GM18868 (cell line): ENCODE results near the gene AKTIP.
A peak's percentile ranks its signal among the peaks of the same experiment; 100 is the strongest.
"Not testable (repeated sequence)": the region's sequence is repeated elsewhere in the genome, so short reads cannot be mapped to it uniquely, and the experiment has no call there.

Experiments
- ATAC-seq: cut with Tn5 transposase; IDR thresholded peaks from one replicate; pipeline ENCODE4 v1.9.1; 2021; ENCODE audit warnings: mild to moderate bottlenecking, moderate library complexity; ENCODE audit not compliant: unreplicated experiment

The AKTIP gene

DNA sequence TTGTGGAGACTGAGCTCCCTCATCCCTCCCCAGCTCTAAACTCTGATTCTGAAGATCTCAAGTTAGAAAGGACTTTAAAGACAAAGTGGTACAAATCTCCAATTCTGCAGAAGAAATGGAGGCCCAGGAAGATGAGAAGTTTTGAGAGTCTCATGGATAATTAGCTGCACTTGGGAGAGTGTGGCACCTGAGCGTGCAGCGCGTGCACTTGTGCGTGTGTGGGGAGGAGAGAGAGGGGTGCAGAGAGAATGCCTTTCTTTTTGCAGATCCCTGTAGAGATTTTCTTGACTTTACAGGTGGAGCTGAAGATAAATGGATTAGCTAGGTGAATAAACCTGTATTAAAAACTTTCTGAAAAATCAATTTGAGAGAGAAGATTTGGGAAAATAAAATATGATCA, 14.8 kb upstream of the AKTIP start:
- no peak for ATAC-seq

DNA sequence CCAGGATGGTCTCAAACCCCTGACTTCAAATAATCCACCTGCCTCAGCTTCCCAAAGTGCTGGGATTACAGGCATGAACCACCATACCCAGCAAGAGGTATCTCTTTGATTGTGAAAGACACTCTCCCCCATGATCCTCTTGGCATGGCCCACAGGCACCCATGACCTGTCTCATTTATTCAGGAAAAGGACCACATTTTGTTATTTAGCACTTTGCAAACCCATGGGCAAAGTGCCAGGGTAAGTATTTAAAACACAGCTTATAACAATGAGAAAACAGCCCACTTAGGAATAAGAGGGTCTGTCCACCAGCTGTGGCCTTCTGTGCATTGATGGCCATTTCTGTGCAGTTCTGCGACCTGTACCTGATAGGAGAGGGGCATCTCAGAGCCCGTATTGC, 12.8 kb upstream of the AKTIP start:
- no peak for ATAC-seq

DNA sequence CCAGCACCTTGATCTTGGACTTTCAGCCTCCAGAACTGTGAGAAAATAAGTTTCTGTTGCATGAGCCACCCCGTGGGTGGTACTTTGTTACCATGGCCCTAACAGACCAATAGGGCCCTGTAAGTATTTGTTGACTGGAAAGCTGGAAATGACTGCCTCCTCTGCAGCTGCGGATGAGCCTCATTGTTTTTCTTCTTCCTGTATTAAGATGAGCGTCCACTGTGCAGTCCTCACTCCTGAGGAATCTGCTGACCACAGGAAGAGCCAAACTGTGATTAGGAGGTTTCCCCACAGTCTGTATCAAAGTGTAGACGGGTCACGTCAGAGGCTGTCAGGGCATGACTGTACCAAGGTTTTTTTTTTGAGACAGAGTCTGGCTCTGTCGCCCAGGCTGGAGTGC, 12.2 kb upstream of the AKTIP start:
- no peak for ATAC-seq

DNA sequence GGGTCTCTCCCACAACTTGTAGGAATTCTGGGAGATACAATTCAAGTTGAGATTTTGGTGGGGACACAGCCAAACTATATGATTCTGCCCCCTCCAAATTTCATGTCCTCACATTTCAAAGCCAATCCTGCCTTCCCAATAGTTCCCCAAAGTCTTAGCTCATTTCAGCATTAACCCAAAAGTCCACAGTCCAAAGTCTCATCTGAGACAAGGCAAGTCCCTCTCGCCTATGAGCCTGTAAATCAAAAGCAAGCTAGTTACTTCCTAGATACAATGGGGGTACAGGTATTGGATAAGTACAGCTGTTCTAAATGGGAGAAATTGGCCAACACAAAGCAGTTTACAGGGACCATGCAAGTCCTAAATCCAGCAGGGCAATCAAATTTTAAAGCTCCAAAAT, 9.8 kb upstream of the AKTIP start:
- ATAC-seq = not testable (repeated sequence)

DNA sequence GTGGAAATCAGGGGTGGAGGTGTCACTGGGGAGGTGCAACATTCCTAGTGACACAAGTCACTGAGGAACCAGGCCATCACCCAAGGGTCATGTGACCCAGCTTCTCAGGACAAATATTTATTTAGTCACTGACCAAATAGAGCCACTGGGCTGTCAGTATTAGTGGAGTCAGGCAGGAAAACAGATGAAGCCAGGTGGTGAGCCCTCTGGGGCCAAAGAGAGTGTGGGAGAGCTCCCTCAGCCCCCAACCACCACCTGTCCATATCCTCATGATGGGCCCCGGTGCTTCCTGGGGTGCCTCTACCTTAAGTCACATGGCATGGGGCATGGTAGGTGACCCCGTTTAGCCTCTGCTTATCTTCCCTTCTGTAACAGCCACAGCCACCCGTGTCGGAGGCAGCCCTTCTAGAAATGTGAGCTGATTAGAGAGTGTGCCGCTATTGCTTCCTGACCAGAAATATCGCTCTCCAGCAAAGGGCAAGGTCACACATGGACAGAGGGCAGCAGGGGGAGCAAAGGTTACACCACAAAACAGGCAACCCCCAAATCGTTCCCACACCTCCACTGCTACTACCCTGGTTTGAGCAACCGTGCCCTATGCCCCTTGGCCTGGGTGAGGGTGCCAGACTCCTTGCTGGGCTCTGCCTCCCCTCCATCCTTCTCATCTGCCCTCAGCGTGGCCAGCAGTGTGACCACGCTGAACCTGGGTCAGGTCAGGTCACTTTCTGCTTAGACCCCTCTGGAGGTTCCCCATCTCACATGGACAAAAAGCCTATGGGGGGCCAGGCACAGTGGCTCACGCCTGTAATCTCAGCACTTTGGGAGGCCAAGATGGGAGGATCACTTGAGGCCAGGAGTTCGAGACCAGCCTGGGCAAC, 8.6 kb upstream of the AKTIP start:
- no peak for ATAC-seq

DNA sequence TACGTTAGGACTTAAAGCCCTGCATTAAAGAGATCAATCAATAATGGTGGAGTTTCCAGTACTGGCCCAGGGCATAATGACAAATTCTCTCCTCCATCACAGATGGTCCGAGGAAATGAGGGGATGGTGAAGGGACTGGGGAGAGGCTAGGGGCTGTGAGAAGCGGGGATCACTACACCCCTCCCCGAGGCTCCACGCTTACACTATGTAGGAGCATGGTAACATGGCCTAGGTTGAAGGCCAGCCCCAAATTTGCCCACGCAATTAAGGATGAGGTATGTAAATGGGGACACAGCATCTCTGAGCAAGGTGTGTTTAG, 8.0 kb upstream of the AKTIP start:
- no peak for ATAC-seq

DNA sequence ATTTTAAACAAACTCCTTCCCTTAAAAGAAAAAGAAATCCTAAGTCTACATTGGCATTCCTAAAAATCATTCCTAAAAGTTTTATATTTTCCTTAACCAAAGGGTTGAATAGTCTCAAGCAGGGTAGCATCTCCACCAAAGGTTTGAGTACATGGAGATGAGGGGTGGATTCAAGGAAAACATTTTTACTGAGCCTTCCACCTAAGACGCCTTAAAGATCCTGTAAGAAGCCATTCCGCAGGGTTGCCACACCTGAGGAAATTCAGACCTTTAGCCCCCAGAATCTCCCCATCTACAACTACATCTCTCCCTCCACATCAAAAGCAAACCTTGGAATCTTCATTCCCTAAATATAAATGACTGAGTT, 7.7 kb upstream of the AKTIP start:
- ATAC-seq = peak; percentile 6

DNA sequence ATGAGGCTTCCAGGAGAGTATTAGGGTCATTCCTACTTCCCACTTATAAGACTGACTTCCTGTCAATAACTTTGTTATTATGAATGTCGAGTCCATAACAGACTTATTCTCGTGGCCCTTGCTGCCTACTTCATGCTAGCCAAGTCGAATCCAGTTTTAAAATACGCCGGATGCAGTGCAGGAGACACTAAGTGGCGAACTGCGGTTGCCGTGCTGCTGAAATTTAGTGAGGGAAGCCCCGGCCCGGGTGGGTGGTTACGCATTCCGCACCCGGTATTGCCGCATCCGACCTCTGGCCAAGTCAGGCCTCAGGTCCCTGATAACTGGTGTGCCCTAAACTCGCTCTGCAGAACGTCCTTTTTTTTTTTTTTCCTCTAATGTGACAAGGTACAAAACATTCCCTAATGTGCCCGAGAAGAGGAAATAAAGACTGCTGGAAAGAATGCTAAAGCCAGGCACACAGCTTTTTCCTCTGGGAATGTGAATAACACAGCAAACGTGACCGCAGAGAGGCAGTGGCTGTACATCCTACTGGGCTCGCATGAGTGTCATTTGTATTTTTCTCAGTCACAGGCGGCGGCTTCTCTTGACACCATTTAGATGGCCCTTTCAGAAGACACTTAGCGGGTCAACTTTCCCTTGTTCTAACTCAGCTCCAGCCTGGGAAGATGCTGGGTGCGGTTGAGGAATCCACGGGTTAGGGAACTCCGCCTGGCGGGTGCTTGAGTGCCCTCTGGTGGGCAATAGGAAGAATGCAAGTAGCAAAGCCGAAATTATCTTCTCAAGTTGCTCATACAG, 7.1 kb upstream of the AKTIP start:
- peak; percentile 69 for ATAC-seq

DNA sequence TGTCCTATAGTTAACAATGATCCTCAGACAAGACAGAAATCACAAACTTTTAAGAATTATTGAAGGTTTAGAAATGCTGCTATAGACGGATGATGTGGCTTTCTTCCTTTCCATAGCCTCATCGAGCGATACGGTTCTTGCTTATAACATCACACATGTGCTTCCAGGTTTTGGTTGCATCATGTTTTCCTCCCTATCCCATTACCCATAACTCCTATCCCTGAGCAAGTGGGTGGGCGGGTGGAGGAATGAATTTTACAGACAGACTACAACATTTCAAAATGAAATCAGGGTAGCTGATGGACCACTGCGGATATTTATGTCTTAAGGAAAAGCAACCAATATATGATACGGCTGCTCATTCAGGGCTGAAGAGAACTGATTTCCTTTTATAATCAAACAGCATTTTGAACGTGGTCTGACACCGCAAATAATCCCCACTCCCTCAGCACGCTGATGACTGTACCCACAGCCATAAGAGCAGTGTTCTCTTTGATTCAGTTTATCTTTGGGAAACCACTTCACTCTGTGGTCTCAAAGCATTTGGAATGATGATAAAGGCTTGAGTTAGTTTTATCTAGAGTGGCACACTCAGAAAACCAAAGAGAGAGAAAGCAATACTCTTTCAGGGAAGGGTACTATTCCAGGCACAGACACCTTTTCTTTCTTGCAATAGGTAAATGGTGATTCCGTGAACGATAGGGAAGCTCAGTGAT, 4.6 kb upstream of the AKTIP start:
- ATAC-seq = no peak

DNA sequence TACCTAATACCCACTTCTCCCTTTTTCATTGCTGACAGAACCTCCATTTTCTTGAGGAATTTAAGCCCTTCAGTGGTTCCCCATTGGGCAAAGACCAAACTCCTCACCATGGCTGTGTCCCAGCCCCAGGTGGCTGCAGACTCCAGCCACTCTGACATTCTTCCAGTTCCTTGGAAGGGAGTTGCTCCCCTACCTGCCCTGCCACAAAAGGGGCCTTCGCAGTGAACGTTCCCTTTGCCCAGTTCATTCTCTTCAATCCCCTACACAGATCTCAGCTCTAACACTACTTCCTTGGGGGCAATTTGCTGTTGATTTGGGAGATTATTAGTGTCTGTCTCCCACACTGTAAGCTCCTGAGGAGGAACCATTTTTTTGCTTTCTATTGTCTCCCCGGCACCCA, 3.2 kb upstream of the AKTIP start:
- no peak for ATAC-seq

DNA sequence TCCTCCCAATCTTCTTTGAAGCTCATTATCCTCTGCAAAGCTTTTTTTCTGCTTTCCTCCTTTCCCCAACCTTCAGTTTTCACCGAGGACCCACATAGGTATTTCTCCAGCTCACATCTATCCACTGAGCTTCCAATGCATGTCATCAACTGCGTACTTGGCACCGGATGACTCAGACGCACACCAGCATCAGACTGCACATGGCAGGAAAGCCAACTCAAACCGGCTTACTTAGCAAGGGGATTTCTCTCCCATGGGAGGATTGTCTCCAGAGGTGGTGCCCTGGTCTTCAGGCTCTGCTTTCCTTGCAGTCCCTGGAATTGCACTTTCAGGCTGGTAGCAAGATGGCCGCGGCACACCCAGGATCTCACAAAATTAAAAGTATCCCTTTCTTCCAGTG, 1.7 kb upstream of the AKTIP start:
- ATAC-seq = no peak

DNA sequence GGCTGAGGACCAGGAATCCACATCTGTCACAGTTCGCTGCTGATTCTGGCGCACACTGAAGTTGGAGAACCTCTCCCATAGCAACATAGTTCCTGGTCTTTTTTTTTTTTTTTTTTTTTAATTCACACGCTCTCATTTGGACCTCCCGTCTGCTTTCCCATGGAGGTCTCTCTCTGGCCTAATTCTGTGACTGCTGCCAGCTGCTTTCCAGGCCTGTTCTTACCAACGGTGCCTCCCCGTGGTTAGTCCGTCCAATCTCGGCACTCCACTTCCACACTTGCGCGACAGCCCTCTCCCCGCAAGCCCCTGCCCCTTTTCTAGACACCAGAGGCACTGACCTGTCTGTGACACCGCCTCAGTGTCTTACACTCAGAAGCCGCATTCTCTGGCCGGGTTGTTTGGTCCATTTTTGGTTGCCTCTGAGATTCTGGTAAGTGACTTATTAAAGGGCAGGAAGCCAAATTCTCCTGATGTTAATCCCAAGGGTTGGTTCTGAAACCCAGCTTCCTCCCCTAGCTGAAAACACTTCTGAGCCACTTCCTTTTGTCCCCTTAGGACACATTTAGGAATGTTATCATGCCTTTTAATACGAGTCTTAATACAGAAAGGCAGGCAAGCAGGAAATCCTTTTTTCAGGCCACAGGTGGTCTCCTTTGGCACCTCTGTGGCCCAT, 1.1 kb upstream of the AKTIP start:
- ATAC-seq = no peak

DNA sequence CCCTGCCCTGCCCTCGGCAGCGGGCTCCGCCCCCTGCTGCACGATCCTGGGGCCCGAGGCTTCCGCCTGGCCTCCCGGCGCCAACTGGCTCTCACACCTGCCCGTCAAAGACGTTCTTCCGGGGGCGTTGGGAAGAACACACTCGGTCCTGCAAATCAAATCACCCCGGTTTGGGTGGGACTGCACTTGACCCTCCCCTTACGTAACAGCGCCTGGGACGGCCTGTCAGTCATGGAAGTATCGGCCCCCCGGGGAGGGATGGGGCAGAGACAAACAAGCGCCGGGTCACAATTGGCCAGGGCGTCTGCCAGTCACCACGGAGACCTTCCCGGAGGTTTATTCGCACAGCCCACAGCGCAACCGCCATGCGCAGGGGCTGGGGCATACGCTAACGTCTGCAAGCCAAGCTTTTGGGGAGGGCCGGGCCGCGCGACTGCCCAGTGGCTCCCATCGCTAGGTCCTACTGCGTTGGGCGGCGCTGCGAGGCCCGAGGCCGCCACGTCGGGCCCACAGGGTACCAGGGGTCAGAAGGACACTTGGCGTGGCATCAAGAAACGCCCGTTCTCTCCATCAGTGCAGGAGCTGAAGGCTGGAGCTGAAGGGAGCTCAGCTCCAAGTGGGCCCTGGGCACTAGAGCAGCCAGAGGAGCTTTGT, 388 bp upstream of the AKTIP start:
- ATAC-seq = peak; percentile 94

DNA sequence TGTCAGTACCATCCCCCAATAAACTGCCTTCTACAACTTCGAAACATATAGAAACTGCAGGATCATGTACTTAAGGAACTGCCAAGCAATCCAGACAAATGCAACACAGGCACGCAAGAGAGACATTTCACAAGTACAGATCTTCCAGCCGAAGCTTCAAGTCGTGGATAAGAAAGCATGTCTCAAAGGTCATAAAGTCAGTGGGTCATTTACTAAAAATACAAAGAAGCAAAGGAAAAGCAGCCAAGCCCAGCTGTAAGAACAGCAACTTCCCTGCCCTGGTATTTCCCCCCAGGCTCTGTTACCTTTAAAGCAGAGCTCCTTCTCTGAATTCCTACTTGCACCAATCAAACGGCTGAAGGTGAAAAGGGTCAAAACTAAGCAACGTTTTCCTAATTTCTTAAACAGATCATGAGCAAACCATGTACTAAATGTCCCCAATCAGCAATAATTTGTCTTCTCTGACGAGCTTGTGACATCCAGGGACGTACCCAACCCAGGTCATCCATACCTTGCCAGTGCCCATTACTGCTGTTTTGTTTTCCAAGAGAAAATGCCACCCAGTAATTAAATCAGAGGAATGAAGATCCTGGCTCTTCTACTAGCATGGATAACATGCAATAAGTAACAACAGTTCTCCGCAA, 1.7 kb downstream of the AKTIP start:
- ATAC-seq = no peak

DNA sequence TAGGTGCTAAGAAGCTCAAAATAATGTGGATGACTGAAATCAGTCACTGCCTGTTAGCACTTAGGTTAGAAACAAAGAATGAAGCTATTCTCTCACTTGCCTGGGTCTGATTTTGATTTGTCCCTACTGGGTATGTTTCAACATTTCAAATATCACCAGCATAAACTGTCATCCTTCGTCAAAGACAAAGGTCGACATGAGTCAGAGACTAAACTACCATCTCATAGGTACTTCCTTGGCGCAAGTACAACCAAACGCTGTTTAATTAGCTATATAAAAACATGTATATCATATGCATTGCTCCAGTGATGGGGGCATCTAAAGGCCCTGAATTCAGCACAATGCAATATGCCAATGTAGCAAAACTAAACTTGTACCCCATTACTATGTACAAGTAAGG, 4.0 kb downstream of the AKTIP start:
- no peak for ATAC-seq

DNA sequence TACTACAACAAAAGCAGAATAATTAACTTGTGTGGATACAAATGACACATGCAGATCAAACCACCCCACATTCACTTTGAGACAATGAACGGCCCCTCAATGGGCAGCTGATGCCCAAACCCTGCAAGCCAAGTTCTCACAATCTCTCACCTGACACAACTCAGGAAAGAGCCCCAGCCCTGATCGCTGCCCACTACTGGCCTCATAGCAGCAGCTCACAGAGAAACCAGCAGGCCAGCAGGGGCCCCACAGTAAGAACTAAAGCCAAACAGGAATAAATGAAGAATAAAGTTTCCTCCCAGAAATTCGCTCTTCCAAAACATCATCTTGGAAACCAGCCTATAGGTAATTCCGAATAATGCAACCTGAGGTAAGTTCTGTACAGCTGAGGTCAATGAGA, 7.7 kb downstream of the AKTIP start:
- no peak for ATAC-seq

DNA sequence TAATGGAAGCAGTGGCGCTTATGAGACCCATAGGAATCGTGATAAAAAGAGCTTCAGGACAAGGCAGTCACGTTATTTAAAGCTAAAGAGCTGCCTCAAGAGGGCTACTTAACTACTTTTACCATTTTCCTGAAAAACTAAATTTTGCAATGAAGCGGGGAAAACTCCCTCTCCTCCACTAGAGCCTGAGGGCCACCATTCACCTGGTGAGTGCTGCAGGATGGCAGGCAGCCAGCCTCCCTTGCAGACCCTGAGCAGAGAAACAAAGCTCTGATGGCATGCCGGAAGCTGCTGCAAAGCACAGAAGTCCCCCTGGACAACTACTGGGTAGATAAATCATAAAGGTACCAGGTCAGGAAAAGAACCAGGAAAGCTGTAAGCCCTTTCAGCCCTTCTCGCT, 8.4 kb downstream of the AKTIP start:
- no peak for ATAC-seq

DNA sequence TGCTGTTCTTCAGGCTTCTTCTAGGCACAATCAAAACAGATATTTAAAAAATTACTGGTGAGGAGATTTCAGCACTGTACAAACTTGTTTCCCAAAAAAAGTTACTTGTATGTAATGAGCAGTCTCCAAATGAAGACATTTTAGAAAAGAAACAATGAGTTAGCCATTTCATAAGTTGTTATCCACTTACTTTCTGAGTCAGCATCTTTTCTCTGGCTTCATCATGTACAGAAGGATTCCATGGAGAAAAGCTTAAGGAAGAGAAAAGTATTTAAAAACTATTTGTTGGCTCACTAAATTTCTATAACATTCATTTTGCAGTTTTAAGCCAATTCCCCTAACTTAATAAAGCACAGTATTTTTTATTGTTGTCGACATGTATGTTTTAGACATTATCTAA, 10.5 kb downstream of the AKTIP start:
- no peak for ATAC-seq

DNA sequence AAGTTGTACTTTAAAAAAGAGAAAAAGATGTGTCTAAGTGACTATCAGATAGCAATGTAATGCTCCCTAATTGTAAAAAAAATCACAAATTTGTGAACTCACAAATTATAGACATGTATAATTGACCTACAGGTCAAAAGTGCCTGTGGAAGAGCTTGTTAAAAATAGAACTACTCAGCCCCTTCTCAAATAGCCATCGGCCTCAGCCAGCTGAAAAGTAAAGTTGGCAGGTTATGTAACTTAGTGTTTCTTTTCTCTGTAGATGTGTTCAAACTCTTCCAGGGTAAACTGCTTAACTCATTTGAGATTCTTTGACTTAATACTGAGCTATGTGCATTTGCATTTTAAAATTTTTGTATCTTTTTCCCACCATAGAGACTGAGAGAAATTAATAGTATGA, 13.3 kb downstream of the AKTIP start:
- no peak for ATAC-seq

DNA sequence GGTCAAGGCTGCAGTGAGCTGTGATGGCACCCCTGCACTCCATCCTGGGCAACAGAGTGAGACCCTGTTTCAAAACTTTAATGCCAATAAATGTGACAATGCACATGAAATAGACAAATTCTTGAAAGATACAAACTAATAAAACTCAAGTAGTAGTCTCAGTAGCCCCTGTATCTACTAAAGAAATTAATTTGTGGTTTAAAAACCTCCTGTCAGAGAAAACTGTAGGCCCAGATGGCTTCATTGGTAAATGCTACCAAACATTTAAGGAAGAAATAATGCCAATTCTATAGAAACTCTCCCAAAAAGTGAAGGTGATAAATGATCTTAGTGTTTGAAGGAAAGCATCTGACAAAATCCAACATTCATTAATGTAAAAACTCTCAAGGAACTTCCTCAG, 16.8 kb downstream of the AKTIP start:
- ATAC-seq = no peak
